ENCODE measurements around the gene PTPRD.

The PTPRD gene

DNA sequence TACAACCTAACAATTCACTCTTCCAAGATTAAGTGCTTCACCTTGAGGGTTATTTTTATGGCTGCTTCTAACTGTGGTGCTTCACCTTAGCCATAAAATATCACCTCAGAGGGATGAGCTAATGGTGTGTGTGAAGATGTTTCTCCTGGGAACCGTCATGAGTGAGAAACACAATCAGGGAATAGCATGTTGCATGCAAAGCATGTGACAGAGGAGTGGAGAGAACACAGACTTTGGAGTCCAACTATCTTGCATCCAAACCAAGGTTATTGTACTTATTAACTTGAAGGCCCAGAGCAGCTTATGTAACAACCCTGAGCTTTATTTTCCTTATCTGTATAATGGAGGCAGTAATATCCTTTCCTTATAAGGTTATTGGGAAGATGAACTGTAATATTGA is 1724.2 kb downstream of the PTPRD start:
- TF ChIP-seq, protein P1, sequence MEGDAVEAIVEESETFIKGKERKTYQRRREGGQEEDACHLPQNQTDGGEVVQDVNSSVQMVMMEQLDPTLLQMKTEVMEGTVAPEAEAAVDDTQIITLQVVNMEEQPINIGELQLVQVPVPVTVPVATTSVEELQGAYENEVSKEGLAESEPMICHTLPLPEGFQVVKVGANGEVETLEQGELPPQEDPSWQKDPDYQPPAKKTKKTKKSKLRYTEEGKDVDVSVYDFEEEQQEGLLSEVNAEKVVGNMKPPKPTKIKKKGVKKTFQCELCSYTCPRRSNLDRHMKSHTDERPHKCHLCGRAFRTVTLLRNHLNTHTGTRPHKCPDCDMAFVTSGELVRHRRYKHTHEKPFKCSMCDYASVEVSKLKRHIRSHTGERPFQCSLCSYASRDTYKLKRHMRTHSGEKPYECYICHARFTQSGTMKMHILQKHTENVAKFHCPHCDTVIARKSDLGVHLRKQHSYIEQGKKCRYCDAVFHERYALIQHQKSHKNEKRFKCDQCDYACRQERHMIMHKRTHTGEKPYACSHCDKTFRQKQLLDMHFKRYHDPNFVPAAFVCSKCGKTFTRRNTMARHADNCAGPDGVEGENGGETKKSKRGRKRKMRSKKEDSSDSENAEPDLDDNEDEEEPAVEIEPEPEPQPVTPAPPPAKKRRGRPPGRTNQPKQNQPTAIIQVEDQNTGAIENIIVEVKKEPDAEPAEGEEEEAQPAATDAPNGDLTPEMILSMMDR (IDR thresholded peaks at IDR 0.05; ENCODE audit: low read depth, low read length, missing control alignments), result no peak
- no peak overlapping the region for H3K4me3 ChIP-seq (replicated peaks; ENCODE audit: low read depth, low read length)
- DNase-seq (ENCODE audit: extremely low read depth, low read depth), result no peak

DNA sequence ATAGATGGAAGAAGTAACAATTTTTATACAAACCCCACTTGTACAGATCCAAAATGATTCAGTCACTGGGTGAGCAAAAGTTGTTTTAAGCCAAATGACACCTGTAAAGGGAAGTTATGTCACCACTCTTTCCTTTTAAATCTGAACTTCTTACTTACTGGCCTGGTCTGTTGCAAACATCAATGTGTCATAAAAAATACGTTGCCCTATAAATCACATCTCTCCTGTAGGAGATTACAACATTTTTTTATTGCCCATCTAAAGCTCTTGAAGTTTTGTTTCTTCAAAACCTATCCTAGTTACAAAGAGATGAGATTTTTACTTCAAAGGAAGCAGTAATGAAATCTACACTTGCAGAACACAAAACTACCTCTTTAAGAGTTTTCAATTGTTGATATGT is 1725.4 kb downstream of the PTPRD start:
- H3K4me3 ChIP-seq (replicated peaks; ENCODE audit: low read depth, low read length), result no peak overlapping the region
- DNase-seq (ENCODE audit: extremely low read depth, low read depth), result no peak
- TF ChIP-seq, protein P1 (IDR thresholded peaks at IDR 0.05; ENCODE audit: low read depth, low read length, missing control alignments), result no peak

DNA sequence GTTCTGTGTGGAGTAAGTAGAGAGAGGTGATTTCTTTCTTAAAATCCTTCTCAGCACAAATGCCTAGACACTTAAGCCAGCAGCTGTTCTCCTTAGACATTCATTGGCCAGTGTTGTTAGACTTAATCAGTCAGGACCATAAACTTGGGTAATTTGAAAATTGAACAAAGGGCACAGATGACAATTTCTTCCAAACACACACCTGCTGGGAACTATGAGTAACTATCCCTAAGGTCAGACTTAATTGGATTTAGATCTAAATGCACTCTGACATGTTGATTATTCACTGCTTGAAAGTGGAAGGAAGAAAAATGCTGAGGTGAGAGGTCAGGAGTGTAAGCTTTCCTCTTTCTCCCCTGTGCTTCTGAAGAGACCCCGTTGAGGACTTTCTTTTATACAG is 1729.5 kb downstream of the PTPRD start:
- H3K4me3 ChIP-seq (replicated peaks; ENCODE audit: low read depth, low read length), result no peak overlapping the region
- DNase-seq (ENCODE audit: extremely low read depth, low read depth), result no peak
- TF ChIP-seq, protein P1 (IDR thresholded peaks at IDR 0.05; ENCODE audit: low read depth, low read length, missing control alignments), result no peak

DNA sequence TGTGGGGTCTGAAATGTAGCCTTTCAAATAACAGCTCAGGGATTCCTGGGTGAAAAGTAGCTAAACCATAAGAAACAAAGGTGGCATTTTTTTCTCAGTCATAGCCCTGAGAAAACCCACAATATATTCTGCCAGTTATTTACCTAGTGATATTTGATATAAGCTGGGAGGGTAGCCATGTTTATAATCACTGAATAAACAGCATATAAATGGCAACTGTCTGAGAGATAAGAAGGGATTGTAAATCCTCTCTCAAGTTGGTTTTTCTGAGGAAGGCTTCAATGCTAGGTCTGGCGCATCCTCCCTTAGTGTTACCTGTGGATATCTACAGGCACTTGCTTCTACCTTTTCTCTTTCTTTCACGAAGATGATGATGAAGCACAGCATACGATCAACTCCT is 1732.7 kb downstream of the PTPRD start:
- TF ChIP-seq, protein P1 (IDR thresholded peaks at IDR 0.05; ENCODE audit: low read depth, low read length, missing control alignments), result no peak
- no peak overlapping the region for H3K4me3 ChIP-seq (replicated peaks; ENCODE audit: low read depth, low read length)
- no peak for DNase-seq (ENCODE audit: extremely low read depth, low read depth)

DNA sequence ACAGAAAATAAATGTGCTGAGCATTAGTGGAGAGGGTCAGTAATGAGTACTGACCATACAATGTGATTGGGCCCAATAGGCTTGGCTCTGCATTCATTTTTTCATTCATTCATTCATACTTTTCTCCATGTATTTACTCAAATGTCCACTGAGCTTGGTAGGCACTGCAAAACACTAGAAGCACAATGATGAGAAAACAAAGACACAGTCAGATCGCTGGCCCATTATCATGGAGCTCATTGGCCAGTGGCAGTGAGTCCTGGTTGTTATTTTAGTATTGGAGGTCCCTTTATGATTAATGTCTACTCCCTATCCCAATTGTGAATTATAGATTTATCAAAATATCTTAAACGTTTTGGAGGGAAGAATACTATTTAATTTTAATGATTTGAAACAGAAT is 1733.5 kb downstream of the PTPRD start:
- DNase-seq (ENCODE audit: extremely low read depth, low read depth), result no peak
- TF ChIP-seq, protein P1 (IDR thresholded peaks at IDR 0.05; ENCODE audit: low read depth, low read length, missing control alignments), result no peak
- H3K4me3 ChIP-seq (replicated peaks; ENCODE audit: low read depth, low read length), result no peak overlapping the region

DNA sequence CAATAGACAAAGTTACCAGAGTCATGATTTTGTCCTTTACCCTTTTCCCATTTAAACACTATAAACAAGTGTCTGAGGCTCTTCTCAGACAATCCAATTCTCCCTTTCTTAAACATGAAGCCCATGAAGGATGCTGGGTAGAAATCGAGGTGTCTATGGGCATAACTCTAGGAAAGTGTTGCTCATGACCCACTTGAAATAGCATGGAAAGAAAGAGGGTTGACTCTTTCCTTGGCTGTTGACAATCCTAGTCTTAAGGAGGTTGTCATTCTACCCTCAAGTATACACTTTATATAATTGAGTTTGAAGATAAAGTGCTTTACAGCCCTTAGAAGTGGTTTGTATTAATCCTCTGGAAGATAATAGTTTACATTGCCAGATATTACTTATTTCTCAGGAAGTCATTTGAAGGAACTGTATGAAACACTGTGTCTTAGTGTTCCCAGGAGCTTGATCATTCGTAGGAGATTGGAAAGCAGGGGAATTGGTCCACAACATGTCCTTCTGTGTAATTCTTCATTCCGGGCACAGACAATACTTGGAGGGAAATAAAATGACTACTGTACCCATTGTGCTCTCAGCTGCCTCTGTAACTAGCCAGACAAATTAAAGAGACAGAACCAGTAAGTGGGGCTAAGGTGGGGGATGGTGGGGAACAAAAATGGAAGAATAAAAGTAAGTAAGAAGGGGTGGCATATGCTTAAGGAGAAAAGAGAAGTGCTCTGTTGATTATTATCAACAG is 1734.9 kb downstream of the PTPRD start:
- H3K4me3 ChIP-seq (replicated peaks; ENCODE audit: low read depth, low read length), result no peak overlapping the region
- no peak for DNase-seq (ENCODE audit: extremely low read depth, low read depth)
- TF ChIP-seq, protein P1 (IDR thresholded peaks at IDR 0.05; ENCODE audit: low read depth, low read length, missing control alignments), result no peak

DNA sequence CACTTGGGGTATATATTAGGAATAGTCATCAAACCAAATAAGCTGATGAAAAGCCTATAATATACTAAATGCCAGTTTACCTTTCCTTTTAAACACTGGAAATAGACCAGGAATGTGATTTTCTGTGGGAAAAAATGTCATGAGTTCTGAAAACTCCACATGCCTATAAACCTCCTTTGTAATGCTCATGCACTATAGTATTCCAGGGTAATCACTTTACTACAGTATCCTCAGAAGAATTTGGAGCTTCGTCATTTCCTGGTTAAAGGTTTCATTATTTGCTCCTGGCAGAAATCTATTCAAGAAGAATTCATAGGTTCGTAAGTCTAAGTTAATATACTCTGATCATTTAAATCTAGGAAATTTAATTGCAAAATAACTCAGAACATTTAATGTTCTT is 1736.5 kb downstream of the PTPRD start:
- H3K4me3 ChIP-seq (replicated peaks; ENCODE audit: low read depth, low read length), result no peak overlapping the region
- no peak for DNase-seq (ENCODE audit: extremely low read depth, low read depth)
- TF ChIP-seq, protein P1 (IDR thresholded peaks at IDR 0.05; ENCODE audit: low read depth, low read length, missing control alignments), result no peak
